ENCODE measurements around the gene EIF5A. TPM values are rescaled to one million over a fixed set of nuclear protein-coding genes. Genes with fewer than 3 reads are reported as not detected.

Gene EIF5A
- total and polyA plus RNA-seq, 12 donors = 197 to 716 (median 267) TPM

- DNase-seq (peak; percentile 77 to 84), ATAC-seq (peak in 4 of 8 donors; percentile 22 to 39 (median 36))
- Histone ChIP-seq H3K4me1 (peaks cover 6 to 42% (median 31%) of the 10 kb centered on the region in 9 donors), H3K36me3 (no peaks in the 10 kb centered on the region), H3K4me3 (peak overlapping the region in 1 of 10 donors; percentile 12), H3K9me3 (no peaks in the 10 kb centered on the region), H3K27ac (peak overlapping the region in 5 of 10 donors; percentile 4 to 34 (median 16)), H3K27me3 (no peaks in the 10 kb centered on the region)
- intact Hi-C loops (cut with DNase I) = loop anchor here in 9 of 10 donors (1.0 to 10.0 kb wide), 11 partner anchors 36 to 329 kb away; partner anchors contain the start of genes FGF11 (in 5 of the 9), TMEM102 (in 5 of the 9), SENP3 (in 4 of the 9) and PLSCR3 (in 2 of the 9)
- 13 to 14% methylated on average over 11 to 12 of the region's 12 CpGs for WGBS, 2 donors
- TF ChIP-seq CTCF (IDR thresholded peaks at IDR 0.05) = peak; percentile 64 to 92 (median 85)
Measured at GRCh38 chr17:7356072-7356549, 48.7 kb downstream of the EIF5A start.

DNA sequence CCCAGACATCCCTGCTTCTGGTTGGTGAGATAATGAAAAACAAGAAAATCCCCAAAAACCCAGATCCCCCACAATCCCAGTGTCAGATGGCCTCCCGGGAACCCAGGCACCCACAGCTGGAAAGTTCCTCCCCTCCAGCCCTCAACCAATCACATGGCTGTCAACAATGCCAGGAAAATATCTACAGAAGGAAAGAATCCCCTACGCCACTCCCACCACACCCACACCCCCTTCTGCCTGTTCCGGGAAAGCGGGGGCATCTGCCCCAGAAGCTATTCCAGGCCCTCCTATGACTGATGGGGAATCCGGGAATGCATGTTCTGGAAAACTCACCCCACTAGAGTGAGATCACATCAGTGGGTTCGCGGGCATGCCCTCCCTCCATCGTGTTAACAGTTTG lies 49.3 kb downstream of the EIF5A start:
- WGBS, 2 donors = 53 to 71% methylated on average over 8 of the region's 8 CpGs
- Histone ChIP-seq H3K27ac (no peak overlapping the region), H3K4me3 (no peak overlapping the region)

GRCh38 chr17:7357381-7357780 lies 50.0 kb downstream of the EIF5A start:
- intact Hi-C loops (cut with DNase I) = loop anchor here in 8 of 10 donors (2.0 to 10.0 kb wide), 10 partner anchors 35 to 327 kb away; partner anchors contain the start of genes FGF11 (in 5 of the 8), SENP3 (in 4 of the 8), TMEM102 (in 4 of the 8) and PLSCR3 (in 2 of the 8)

More for the DNA sequence above, 49.3 kb downstream of the EIF5A start:
- DNase-seq (no peak), ATAC-seq (no peak)
- H3K9me3 ChIP-seq = no peaks in the 10 kb centered on the region
- TF ChIP-seq CTCF (IDR thresholded peaks at IDR 0.05) = no peak
- H3K36me3 ChIP-seq = no peaks in the 10 kb centered on the region
- intact Hi-C loops (cut with DNase I) = loop anchor here in 9 of 10 donors (1.0 to 10.0 kb wide), 11 partner anchors 36 to 328 kb away; partner anchors contain the start of genes FGF11 (in 5 of the 9), TMEM102 (in 5 of the 9), SENP3 (in 4 of the 9) and PLSCR3 (in 2 of the 9)
- H3K27me3 ChIP-seq = no peaks in the 10 kb centered on the region
- peaks cover 6 to 42% (median 29%) of the 10 kb centered on the region in 9 donors for H3K4me1 ChIP-seq

GRCh38 chr17:7361906-7362305 lies 54.5 kb downstream of the EIF5A start:
- Histone ChIP-seq H3K27me3 (no peaks in the 10 kb centered on the region), H3K4me3 (no peak overlapping the region), H3K4me1 (no peaks in the 10 kb centered on the region), H3K27ac (no peak overlapping the region), H3K9me3 (no peaks in the 10 kb centered on the region), H3K36me3 (no peaks in the 10 kb centered on the region)
- WGBS, 2 donors = 65 to 77% methylated on average over 3 of the region's 3 CpGs
- TF ChIP-seq CTCF (IDR thresholded peaks at IDR 0.05) = no peak
- no peak for DNase-seq
- ATAC-seq = no peak
- intact Hi-C loops (cut with DNase I) = loop anchor here in 1 of 10 donors (10.0 kb wide), 1 partner anchor 153 kb away; no protein-coding TSS in a partner anchor

More at GRCh38 chr17:7357381-7357780, 50.0 kb downstream of the EIF5A start:
- Histone ChIP-seq H3K9me3 (no peaks in the 10 kb centered on the region), H3K27me3 (no peaks in the 10 kb centered on the region), H3K36me3 (no peaks in the 10 kb centered on the region), H3K4me1 (peaks cover 6 to 39% (median 27%) of the 10 kb centered on the region in 9 donors), H3K27ac (no peak overlapping the region), H3K4me3 (no peak overlapping the region)
- WGBS, 2 donors = 54 to 62% methylated on average over 2 of the region's 2 CpGs
- ATAC-seq = no peak
- no peak for DNase-seq
- no peak for TF ChIP-seq CTCF (IDR thresholded peaks at IDR 0.05)

Other genes starting within 250 kb of the EIF5A start
Only the 30 nearest of the 32 such genes appear.
- gene ASGR2, start 192.8 kb upstream of the EIF5A start, total RNA-seq = under 1 TPM in 5 of 10 donors, not detected in 5; 0.16 to 0.54 (median 0.25) TPM
- gene ASGR2, start 192.8 kb upstream of the EIF5A start, polyA plus RNA-seq = under 1 TPM in 1 of 2 donors, not detected in 1; 0.41 TPM
- 1 to 10 TPM in 2 of 10 donors, under 1 TPM in 6, not detected in 2; 0.32 to 1.2 (median 0.55) TPM for gene ASGR1, start 128.3 kb upstream of the EIF5A start, total RNA-seq
- under 1 TPM; 0.59 TPM for gene ASGR1, start 128.3 kb upstream of the EIF5A start, polyA plus RNA-seq
- 10 to 100 TPM; 13.0 to 22.1 (median 16.7) TPM for gene DLG4, start 87.8 kb upstream of the EIF5A start, total RNA-seq
- gene DLG4, start 87.8 kb upstream of the EIF5A start, polyA plus RNA-seq = 10 to 100 TPM in 1 of 2 donors, 1 to 10 TPM in 1; 5.4 to 27.8 TPM
- gene ACADVL, start 87.7 kb upstream of the EIF5A start, total RNA-seq = 1,000 to 10,000 TPM in 7 of 10 donors, 100 to 1,000 TPM in 3; 951 to 2,054 (median 1,322) TPM
- gene ACADVL, start 87.7 kb upstream of the EIF5A start, polyA plus RNA-seq = 1,000 to 10,000 TPM in 1 of 2 donors, 100 to 1,000 TPM in 1; 807 to 4,806 TPM
- 10 to 100 TPM; 14.1 to 25.6 (median 18.0) TPM for gene DVL2, start 73.1 kb upstream of the EIF5A start, total RNA-seq
- gene DVL2, start 73.1 kb upstream of the EIF5A start, polyA plus RNA-seq = 10 to 100 TPM in 1 of 2 donors, 1 to 10 TPM in 1; 10.0 to 23.0 TPM
- 10 to 100 TPM; 17.7 to 24.5 (median 22.6) TPM for gene PHF23, start 68.2 kb upstream of the EIF5A start, total RNA-seq
- 10 to 100 TPM; 16.1 to 25.0 TPM for gene PHF23, start 68.2 kb upstream of the EIF5A start, polyA plus RNA-seq
- 100 to 1,000 TPM; 440 to 567 (median 501) TPM for gene GABARAP, start 65.2 kb upstream of the EIF5A start, total RNA-seq
- gene GABARAP, start 65.2 kb upstream of the EIF5A start, polyA plus RNA-seq = 100 to 1,000 TPM; 540 to 733 TPM
- 100 to 1,000 TPM in 8 of 10 donors, 10 to 100 TPM in 2; 94.6 to 135 (median 110) TPM for gene CTDNEP1, start 55.9 kb upstream of the EIF5A start, total RNA-seq
- 100 to 1,000 TPM in 1 of 2 donors, 10 to 100 TPM in 1; 56.3 to 116 TPM for gene CTDNEP1, start 55.9 kb upstream of the EIF5A start, polyA plus RNA-seq
- 100 to 1,000 TPM in 1 of 10 donors, 10 to 100 TPM in 9; 30.8 to 110 (median 54.8) TPM for gene ELP5, start 55.4 kb upstream of the EIF5A start, total RNA-seq
- gene ELP5, start 55.4 kb upstream of the EIF5A start, polyA plus RNA-seq = 10 to 100 TPM; 29.0 to 41.4 TPM
- gene CLDN7, start 45.1 kb upstream of the EIF5A start, total RNA-seq = 1 to 10 TPM in 3 of 10 donors, under 1 TPM in 7; 0.39 to 2.5 (median 0.80) TPM
- gene CLDN7, start 45.1 kb upstream of the EIF5A start, polyA plus RNA-seq = 1 to 10 TPM; 1.3 to 1.6 TPM
- 100 to 1,000 TPM in 9 of 10 donors, 10 to 100 TPM in 1; 98.1 to 186 (median 177) TPM for gene SLC2A4, start 25.9 kb upstream of the EIF5A start, total RNA-seq
- gene SLC2A4, start 25.9 kb upstream of the EIF5A start, polyA plus RNA-seq = 100 to 1,000 TPM in 1 of 2 donors, 10 to 100 TPM in 1; 41.8 to 140 TPM
- 1 to 10 TPM in 7 of 10 donors, under 1 TPM in 3; 0.42 to 1.9 (median 1.2) TPM for gene YBX2, start 13.0 kb upstream of the EIF5A start, total RNA-seq
- gene YBX2, start 13.0 kb upstream of the EIF5A start, polyA plus RNA-seq = 1 to 10 TPM in 1 of 2 donors, under 1 TPM in 1; 0.49 to 2.6 TPM
- gene GPS2, start 7.7 kb downstream of the EIF5A start, total RNA-seq = 10 to 100 TPM; 49.1 to 81.1 (median 57.4) TPM
- 100 to 1,000 TPM; 103 to 105 TPM for gene GPS2, start 7.7 kb downstream of the EIF5A start, polyA plus RNA-seq
- 10 to 100 TPM; 21.7 to 45.9 (median 28.7) TPM for gene NEURL4, start 21.7 kb downstream of the EIF5A start, total RNA-seq
- gene NEURL4, start 21.7 kb downstream of the EIF5A start, polyA plus RNA-seq = 10 to 100 TPM; 22.4 to 55.5 TPM
- 10 to 100 TPM in 7 of 10 donors, 1 to 10 TPM in 3; 7.4 to 23.4 (median 16.7) TPM for gene ACAP1, start 28.9 kb downstream of the EIF5A start, total RNA-seq
- gene ACAP1, start 28.9 kb downstream of the EIF5A start, polyA plus RNA-seq = 1 to 10 TPM; 2.4 to 9.7 TPM
- gene KCTD11, start 44.5 kb downstream of the EIF5A start, total RNA-seq = 1 to 10 TPM; 4.3 to 8.5 (median 5.3) TPM
- 1 to 10 TPM; 4.5 to 6.6 TPM for gene KCTD11, start 44.5 kb downstream of the EIF5A start, polyA plus RNA-seq
- under 1 TPM in 1 of 10 donors, not detected in 9; 0.39 TPM for gene TMEM95, start 47.5 kb downstream of the EIF5A start, total RNA-seq
- not detected for gene TMEM95, start 47.5 kb downstream of the EIF5A start, polyA plus RNA-seq
- 1 to 10 TPM; 1.1 to 4.4 (median 2.1) TPM for gene TNK1, start 73.5 kb downstream of the EIF5A start, total RNA-seq
- gene TNK1, start 73.5 kb downstream of the EIF5A start, polyA plus RNA-seq = 1 to 10 TPM; 1.9 to 3.5 TPM
- gene PLSCR3, start 86.9 kb downstream of the EIF5A start, total RNA-seq = 10 to 100 TPM; 14.4 to 28.7 (median 17.1) TPM
- 10 to 100 TPM; 23.3 to 32.9 TPM for gene PLSCR3, start 86.9 kb downstream of the EIF5A start, polyA plus RNA-seq
- 10 to 100 TPM; 61.8 to 83.2 (median 74.2) TPM for gene TMEM256, start 96.5 kb downstream of the EIF5A start, total RNA-seq
- gene TMEM256, start 96.5 kb downstream of the EIF5A start, polyA plus RNA-seq = 100 to 1,000 TPM in 1 of 2 donors, 10 to 100 TPM in 1; 89.1 to 169 TPM
- gene NLGN2, start 100.2 kb downstream of the EIF5A start, total RNA-seq = 10 to 100 TPM in 2 of 10 donors, 1 to 10 TPM in 8; 3.6 to 15.8 (median 6.4) TPM
- 1 to 10 TPM; 7.3 to 7.6 TPM for gene NLGN2, start 100.2 kb downstream of the EIF5A start, polyA plus RNA-seq
- gene SPEM1, start 112.7 kb downstream of the EIF5A start, total RNA-seq = not detected
- not detected for gene SPEM1, start 112.7 kb downstream of the EIF5A start, polyA plus RNA-seq
- gene SPEM2, start 118.0 kb downstream of the EIF5A start, total RNA-seq = not detected
- not detected for gene SPEM2, start 118.0 kb downstream of the EIF5A start, polyA plus RNA-seq
- not detected for gene SPEM3, start 121.2 kb downstream of the EIF5A start, total RNA-seq
- gene SPEM3, start 121.2 kb downstream of the EIF5A start, polyA plus RNA-seq = not detected
- gene TMEM102, start 127.8 kb downstream of the EIF5A start, total RNA-seq = 1 to 10 TPM; 1.2 to 3.5 (median 2.2) TPM
- gene TMEM102, start 127.8 kb downstream of the EIF5A start, polyA plus RNA-seq = 1 to 10 TPM; 2.0 to 4.2 TPM
- 10 to 100 TPM in 2 of 10 donors, 1 to 10 TPM in 8; 4.6 to 15.9 (median 8.1) TPM for gene FGF11, start 131.9 kb downstream of the EIF5A start, total RNA-seq
- 1 to 10 TPM; 2.0 to 7.2 TPM for gene FGF11, start 131.9 kb downstream of the EIF5A start, polyA plus RNA-seq
- 10 to 100 TPM in 6 of 10 donors, 1 to 10 TPM in 4; 5.4 to 13.1 (median 10.3) TPM for gene CHRNB1, start 137.4 kb downstream of the EIF5A start, total RNA-seq
- gene CHRNB1, start 137.4 kb downstream of the EIF5A start, polyA plus RNA-seq = 10 to 100 TPM; 10.2 to 25.4 TPM
- 10 to 100 TPM; 58.9 to 80.1 (median 69.4) TPM for gene ZBTB4, start 172.0 kb downstream of the EIF5A start, total RNA-seq
- 10 to 100 TPM; 17.8 to 34.2 TPM for gene ZBTB4, start 172.0 kb downstream of the EIF5A start, polyA plus RNA-seq
- not detected for gene SLC35G6, start 173.8 kb downstream of the EIF5A start, total RNA-seq
- not detected for gene SLC35G6, start 173.8 kb downstream of the EIF5A start, polyA plus RNA-seq
- 10 to 100 TPM; 40.5 to 61.7 (median 48.8) TPM for gene POLR2A, start 176.7 kb downstream of the EIF5A start, total RNA-seq
- gene POLR2A, start 176.7 kb downstream of the EIF5A start, polyA plus RNA-seq = 10 to 100 TPM in 1 of 2 donors, 1 to 10 TPM in 1; 8.4 to 24.7 TPM

Measured in heart right ventricle (tissue), 16 donors.